ENCODE results near the gene STK25. TPM values are rescaled to one million over a fixed set of nuclear protein-coding genes. Genes with fewer than 3 reads are reported as not detected.

Gene STK25
- 237 to 339 TPM (median 242 TPM) in 3 replicates for polyA plus RNA-seq
- 66.7 TPM for polyA plus RNA-seq (2011; ENCODE audit: low read depth)
- polyA plus RNA-seq (2011; cell fraction: cytosol; rRNA removed): 239 and 299 TPM in 2 replicates
- 460 and 595 TPM in 2 replicates for polyA plus RNA-seq (2011; cell fraction: nucleus; rRNA removed)
- 113 and 131 TPM in 2 replicates for polyA plus RNA-seq (2012; ENCODE audit: low replicate concordance)
- 291 to 647 TPM (median 368 TPM) in 3 replicates for polyA minus RNA-seq
- polyA minus RNA-seq (2011; cell fraction: cytosol; rRNA and poly(A)+ RNA removed): 146 TPM
- 112 and 126 TPM in 2 replicates for polyA minus RNA-seq (2011; cell fraction: nucleus; rRNA and poly(A)+ RNA removed)

DNA sequence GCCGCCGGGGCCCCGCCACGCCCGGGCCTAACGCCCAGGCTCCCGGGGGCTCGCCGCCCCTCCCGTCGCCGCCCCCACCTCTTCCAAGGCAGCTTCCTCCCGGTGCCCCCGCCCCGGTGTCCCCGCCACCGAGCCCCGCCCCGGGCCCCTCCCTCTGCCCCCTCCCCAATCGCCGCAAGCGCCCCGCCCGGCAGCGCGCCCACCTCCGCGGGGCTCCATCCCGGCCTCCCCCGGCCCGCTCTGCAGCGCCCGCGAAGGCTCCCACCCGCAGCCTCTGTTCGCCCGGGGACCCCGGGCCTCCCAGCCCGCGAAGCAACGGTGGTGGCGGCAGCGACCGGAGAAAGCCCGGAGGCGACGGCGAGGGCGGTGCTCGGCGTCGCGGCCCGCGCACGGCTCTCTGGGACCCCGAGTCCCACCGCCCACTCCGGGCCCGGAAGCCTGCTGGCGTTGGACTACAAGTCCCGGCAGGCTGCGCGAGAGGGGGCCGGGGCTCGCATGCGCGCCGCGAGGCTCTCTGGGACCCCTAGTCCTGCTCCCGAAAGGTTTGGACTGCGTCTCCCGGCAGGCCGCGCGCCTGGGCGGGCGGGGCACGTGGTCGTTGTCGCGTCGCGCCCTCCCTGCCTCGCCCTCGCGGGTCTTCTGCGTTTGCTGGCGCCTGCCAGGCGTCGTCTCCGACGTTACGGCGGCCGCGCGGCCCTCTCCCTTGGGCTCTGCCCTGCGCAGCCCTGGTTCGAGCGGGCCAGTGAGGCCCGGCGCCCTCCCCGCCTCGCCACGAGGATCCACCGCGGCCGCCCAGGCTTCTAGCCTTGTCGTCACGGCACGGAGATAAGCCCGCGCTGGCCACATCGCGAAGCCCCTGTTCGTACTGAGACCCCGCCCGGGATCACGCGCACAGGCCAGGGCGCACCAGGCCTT lies at the start of gene STK25:
TSS of gene STK25 (minus strand) at position 345 of the 915 bp plus-strand sequence. CDS start 549 bp downstream, outside the sequence.
- H3K4me2 ChIP-seq (ENCODE audit: control insufficient read depth, extremely low read depth, insufficient read depth, low read depth, low read length): peak within 1 kb of the TSS; percentile 89
- FAIRE-seq: no peak
- H3K36me3 ChIP-seq (ENCODE audit: control insufficient read depth in 2 of 2, extremely low read depth in 1 of 2, insufficient read depth in 2 of 2, low read length in 2 of 2): peaks cover 0 to 15% of the 10 kb centered on the region in 2 experiments
- peaks cover 19% of the 10 kb centered on the region for H4K20me1 ChIP-seq (ENCODE audit: control insufficient read depth, extremely low read depth, insufficient read depth, low read length)
- H2AFZ ChIP-seq (ENCODE audit: control insufficient read depth, low read length): peak within 1 kb of the TSS; percentile 85
- no peak for TF ChIP-seq EZH2 (IDR thresholded peaks at IDR 0.05; ENCODE audit: low read length)
- TF ChIP-seq, protein P1, sequence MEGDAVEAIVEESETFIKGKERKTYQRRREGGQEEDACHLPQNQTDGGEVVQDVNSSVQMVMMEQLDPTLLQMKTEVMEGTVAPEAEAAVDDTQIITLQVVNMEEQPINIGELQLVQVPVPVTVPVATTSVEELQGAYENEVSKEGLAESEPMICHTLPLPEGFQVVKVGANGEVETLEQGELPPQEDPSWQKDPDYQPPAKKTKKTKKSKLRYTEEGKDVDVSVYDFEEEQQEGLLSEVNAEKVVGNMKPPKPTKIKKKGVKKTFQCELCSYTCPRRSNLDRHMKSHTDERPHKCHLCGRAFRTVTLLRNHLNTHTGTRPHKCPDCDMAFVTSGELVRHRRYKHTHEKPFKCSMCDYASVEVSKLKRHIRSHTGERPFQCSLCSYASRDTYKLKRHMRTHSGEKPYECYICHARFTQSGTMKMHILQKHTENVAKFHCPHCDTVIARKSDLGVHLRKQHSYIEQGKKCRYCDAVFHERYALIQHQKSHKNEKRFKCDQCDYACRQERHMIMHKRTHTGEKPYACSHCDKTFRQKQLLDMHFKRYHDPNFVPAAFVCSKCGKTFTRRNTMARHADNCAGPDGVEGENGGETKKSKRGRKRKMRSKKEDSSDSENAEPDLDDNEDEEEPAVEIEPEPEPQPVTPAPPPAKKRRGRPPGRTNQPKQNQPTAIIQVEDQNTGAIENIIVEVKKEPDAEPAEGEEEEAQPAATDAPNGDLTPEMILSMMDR (optimal IDR thresholded peaks at IDR 0.05 in 1 of 3, IDR thresholded peaks at IDR 0.05 in 1 of 3, conservative IDR thresholded peaks at IDR 0.05 in 1 of 3; ENCODE audit: extremely low read depth in 1 of 3, insufficient read depth in 2 of 3, low read length in 3 of 3): no peak
- H3K27me3 ChIP-seq (ENCODE audit: control insufficient read depth, extremely low read depth, insufficient read depth, low read length): no peaks in the 10 kb centered on the region
- dilution Hi-C loops (cut with MboI; ENCODE audit: extremely low pct_ligation_motif_present, low sequenced_read_pairs): no loop called here
- DNase-seq (ENCODE audit: low read depth, low spot score): peak; percentile 82
- no peaks in the 10 kb centered on the region for H3K9me1 ChIP-seq (ENCODE audit: control insufficient read depth, extremely low read depth, insufficient read depth, low read length)
- H3K4me3 ChIP-seq (ENCODE audit: control insufficient read depth in 2 of 3, extremely low read depth in 1 of 3, insufficient read depth in 2 of 3, low read depth in 1 of 3, low read length in 3 of 3): peak within 1 kb of the TSS; percentile 79 to 87 (median 84)
- H3K4me1 ChIP-seq (ENCODE audit: control insufficient read depth, extremely low read depth, insufficient read depth, low read length): peaks cover 13% of the 10 kb centered on the region
- H3K9me3 ChIP-seq (ENCODE audit: control insufficient read depth, low read depth, low read length): no peaks in the 10 kb centered on the region
- H3K9ac ChIP-seq (ENCODE audit: control insufficient read depth, extremely low read depth, insufficient read depth, low read length): peak within 1 kb of the TSS; percentile 71
- H3K27ac ChIP-seq (ENCODE audit: control insufficient read depth, insufficient read depth, low read length): peak within 1 kb of the TSS; percentile 31
- peaks cover 45% of the 10 kb centered on the region for H3K79me2 ChIP-seq (ENCODE audit: control insufficient read depth, insufficient read depth, low read length)

GRCh38 chr2:241556746-241557145 lies 48.4 kb upstream of the STK25 start:
- peaks cover 1% of the 10 kb centered on the region for H4K20me1 ChIP-seq (ENCODE audit: control insufficient read depth, extremely low read depth, insufficient read depth, low read length)
- no peaks in the 10 kb centered on the region for H3K9me1 ChIP-seq (ENCODE audit: control insufficient read depth, extremely low read depth, insufficient read depth, low read length)
- no peaks in the 10 kb centered on the region for H3K9me3 ChIP-seq (ENCODE audit: control insufficient read depth, low read depth, low read length)
- H3K4me1 ChIP-seq (ENCODE audit: control insufficient read depth, extremely low read depth, insufficient read depth, low read length): peaks cover 38% of the 10 kb centered on the region
- H3K4me3 ChIP-seq (ENCODE audit: control insufficient read depth in 2 of 3, extremely low read depth in 1 of 3, insufficient read depth in 2 of 3, low read depth in 1 of 3, low read length in 3 of 3): no peak overlapping the region
- no peak overlapping the region for H2AFZ ChIP-seq (ENCODE audit: control insufficient read depth, low read length)
- peaks cover 21% of the 10 kb centered on the region for H3K79me2 ChIP-seq (ENCODE audit: control insufficient read depth, insufficient read depth, low read length)
- DNase-seq (ENCODE audit: low read depth, low spot score) (no peak), FAIRE-seq (no peak)
- no peaks in the 10 kb centered on the region for H3K27me3 ChIP-seq (ENCODE audit: control insufficient read depth, extremely low read depth, insufficient read depth, low read length)
- TF ChIP-seq, protein P1 (optimal IDR thresholded peaks at IDR 0.05 in 1 of 3, IDR thresholded peaks at IDR 0.05 in 1 of 3, conservative IDR thresholded peaks at IDR 0.05 in 1 of 3; ENCODE audit: extremely low read depth in 1 of 3, insufficient read depth in 2 of 3, low read length in 3 of 3): no peak
- TF ChIP-seq EZH2 (IDR thresholded peaks at IDR 0.05; ENCODE audit: low read length): no peak
- no peak overlapping the region for H3K4me2 ChIP-seq (ENCODE audit: control insufficient read depth, extremely low read depth, insufficient read depth, low read depth, low read length)
- H3K27ac ChIP-seq (ENCODE audit: control insufficient read depth, insufficient read depth, low read length): no peak overlapping the region
- H3K36me3 ChIP-seq (ENCODE audit: control insufficient read depth in 2 of 2, extremely low read depth in 1 of 2, insufficient read depth in 2 of 2, low read length in 2 of 2): no peaks in the 10 kb centered on the region
- dilution Hi-C loops (cut with MboI; ENCODE audit: extremely low pct_ligation_motif_present, low sequenced_read_pairs): no loop called here
- no peak overlapping the region for H3K9ac ChIP-seq (ENCODE audit: control insufficient read depth, extremely low read depth, insufficient read depth, low read length)

Data from keratinocyte (primary cell).